Stomach (tissue), 4 donors: ENCODE results near the gene CUX1.
A peak's percentile ranks its signal among the peaks of the same experiment; 100 is the strongest.

ENCODE experiments used
- EP300 ChIP-seq: sonication (generic); formaldehyde crosslinking; IDR thresholded peaks from one replicate; pipeline ENCODE4 v1.6.1; 2017; ENCODE audit warnings: antibody characterized with exemption
- POLR2A ChIP-seq, 4 donors: fragments of 450-650 bp; IDR thresholded peaks; one replicate each; pipeline ENCODE4 v1.6.1; 2016; ENCODE audit warnings: antibody characterized with exemption in 4 of 4, control low read depth in 2 of 4, mild to moderate bottlenecking in 1 of 4, moderate library complexity in 1 of 4
- POLR2AphosphoS5 ChIP-seq, 3 donors: sonication (generic); formaldehyde crosslinking; IDR thresholded peaks; one replicate each; pipeline ENCODE4 v1.6.1; 2016; ENCODE audit warnings: antibody characterized with exemption in 3 of 3
- TF ChIP-seq, protein P1 (sequence below), 7 experiments: fragments of 450-650 bp in 4 of 7; fragments of 200-600 bp in 3 of 7; sonication (generic) in 3 of 7; IDR thresholded peaks; one replicate each; pipeline ENCODE4 v1.5.1; 2016 to 2019; ENCODE audit warnings: antibody characterized with exemption in 7 of 7, control low read depth in 2 of 7, mild to moderate bottlenecking in 1 of 7

- TF ChIP-seq POLR2A (IDR thresholded peaks at IDR 0.05) (no peak), POLR2AphosphoS5 (IDR thresholded peaks at IDR 0.05) (peak in 1 of 3 donors; percentile 22), EP300 (no peak)
- TF ChIP-seq, protein P1, sequence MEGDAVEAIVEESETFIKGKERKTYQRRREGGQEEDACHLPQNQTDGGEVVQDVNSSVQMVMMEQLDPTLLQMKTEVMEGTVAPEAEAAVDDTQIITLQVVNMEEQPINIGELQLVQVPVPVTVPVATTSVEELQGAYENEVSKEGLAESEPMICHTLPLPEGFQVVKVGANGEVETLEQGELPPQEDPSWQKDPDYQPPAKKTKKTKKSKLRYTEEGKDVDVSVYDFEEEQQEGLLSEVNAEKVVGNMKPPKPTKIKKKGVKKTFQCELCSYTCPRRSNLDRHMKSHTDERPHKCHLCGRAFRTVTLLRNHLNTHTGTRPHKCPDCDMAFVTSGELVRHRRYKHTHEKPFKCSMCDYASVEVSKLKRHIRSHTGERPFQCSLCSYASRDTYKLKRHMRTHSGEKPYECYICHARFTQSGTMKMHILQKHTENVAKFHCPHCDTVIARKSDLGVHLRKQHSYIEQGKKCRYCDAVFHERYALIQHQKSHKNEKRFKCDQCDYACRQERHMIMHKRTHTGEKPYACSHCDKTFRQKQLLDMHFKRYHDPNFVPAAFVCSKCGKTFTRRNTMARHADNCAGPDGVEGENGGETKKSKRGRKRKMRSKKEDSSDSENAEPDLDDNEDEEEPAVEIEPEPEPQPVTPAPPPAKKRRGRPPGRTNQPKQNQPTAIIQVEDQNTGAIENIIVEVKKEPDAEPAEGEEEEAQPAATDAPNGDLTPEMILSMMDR (IDR thresholded peaks at IDR 0.05), result no peak
These were observed 246.3 kb downstream of the CUX1 start for GRCh38 chr7:102063690-102064180.
